Cardiac muscle cell (in vitro differentiated cells and primary cell): Measurements from ENCODE around the gene ATG14. TPM values are rescaled to one million over a fixed set of nuclear protein-coding genes. Genes with fewer than 3 reads are reported as not detected.

Source experiments
- DNase-seq, 2 donors: peaks; one replicate each; pipeline versions ENCODE4 v3.0.0 to v3.0.0-alpha.2; 2010 to 2017; ENCODE audit warnings: low read depth in 1 of 2, low spot score in 1 of 2
- H3K27ac ChIP-seq: fragments of 200-600 bp; sonication (generic); 2 replicates; pipeline ENCODE4 v1.5.1; 2016
- H3K27me3 ChIP-seq: fragments of 200-600 bp; sonication (generic); 2 replicates; pipeline ENCODE4 v1.6.0; 2016; ENCODE audit warnings: control low read depth
- H3K36me3 ChIP-seq: fragments of 200-600 bp; sonication (generic); 2 replicates; pipeline ENCODE4 v1.5.1; 2016; ENCODE audit warnings: control low read depth
- H3K4me1 ChIP-seq: fragments of 200-600 bp; sonication (generic); 2 replicates; pipeline ENCODE4 v1.8.1; 2017; ENCODE audit warnings: low read depth, mild to moderate bottlenecking, mixed run types
- H3K4me3 ChIP-seq: fragments of 200-600 bp; sonication (generic); 2 replicates; pipeline ENCODE4 v1.5.1; 2016; ENCODE audit warnings: mild to moderate bottlenecking
- H3K9me3 ChIP-seq: fragments of 200-600 bp; sonication (generic); 2 replicates; pipeline ENCODE4 v1.5.1; 2017; ENCODE audit warnings: low read depth, mild to moderate bottlenecking, control low read depth
- CTCF ChIP-seq: IDR thresholded peaks from 2 replicates; pipeline ENCODE4 v1.5.1; 2012; ENCODE audit warnings: low read depth, mild to moderate bottlenecking, low read length
- polyA plus RNA-seq: library from polyadenylated mRNA; unstranded; fragments of >200 nt; fragmentation: Nextera tagmentation; extraction: Ambion mirVana; gene quantifications from 2 replicates; pipeline ENCODE4 v1.2.1, GENCODE V29; 2016
- total RNA-seq: library from RNA; depleted of rRNA; stranded (reverse); fragments of >200 nt; gene quantifications from 2 replicates; pipeline ENCODE4 v1.2.3, GENCODE V29; 2016

Gene ATG14
- total and polyA plus RNA-seq, 2 experiments from 2014 or later: 2.5 to 11.7 TPM

DNA sequence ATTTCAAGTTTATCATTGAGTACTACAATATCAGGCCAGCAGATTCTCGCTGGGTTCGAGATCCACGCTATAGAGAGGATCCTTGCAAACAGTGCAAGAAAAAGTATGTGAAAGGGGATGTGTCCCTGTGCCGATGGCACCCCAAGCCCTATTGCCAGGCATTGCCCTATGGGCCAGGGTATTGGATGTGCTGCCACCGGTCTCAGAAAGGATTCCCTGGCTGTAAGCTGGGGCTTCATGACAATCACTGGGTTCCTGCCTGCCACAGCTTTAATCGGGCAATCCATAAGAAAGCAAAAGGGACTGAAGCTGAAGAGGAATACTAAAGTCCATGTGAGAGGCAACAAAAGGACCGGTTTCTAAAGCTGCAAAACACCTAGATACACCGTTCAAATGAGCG, 59.4 kb downstream of the ATG14 start:
- H3K36me3 ChIP-seq: no peaks in the 10 kb centered on the region
- TF ChIP-seq CTCF: no peak
- no peak overlapping the region for H3K4me3 ChIP-seq
- peaks cover 9% of the 10 kb centered on the region for H3K4me1 ChIP-seq
- H3K27ac ChIP-seq: no peak overlapping the region
- no peaks in the 10 kb centered on the region for H3K9me3 ChIP-seq
- DNase-seq: no peak
- H3K27me3 ChIP-seq: no peaks in the 10 kb centered on the region

- Histone ChIP-seq H3K27me3 (no peaks in the 10 kb centered on the region), H3K4me1 (peaks cover 9% of the 10 kb centered on the region), H3K36me3 (no peaks in the 10 kb centered on the region), H3K9me3 (no peaks in the 10 kb centered on the region), H3K4me3 (no peak overlapping the region), H3K27ac (no peak overlapping the region)
- DNase-seq: no peak
- no peak for TF ChIP-seq CTCF
Observed at GRCh38 chr14:55351111-55351510, 60.5 kb downstream of the ATG14 start.

- H3K4me3 ChIP-seq: no peak overlapping the region
- H3K27ac ChIP-seq: no peak overlapping the region
- TF ChIP-seq CTCF: no peak
- no peaks in the 10 kb centered on the region for H3K36me3 ChIP-seq
- peaks cover 9% of the 10 kb centered on the region for H3K4me1 ChIP-seq
- H3K9me3 ChIP-seq: no peaks in the 10 kb centered on the region
- no peaks in the 10 kb centered on the region for H3K27me3 ChIP-seq
- no peak for DNase-seq
Observed at GRCh38 chr14:55350461-55350860, 61.2 kb downstream of the ATG14 start.

DNA sequence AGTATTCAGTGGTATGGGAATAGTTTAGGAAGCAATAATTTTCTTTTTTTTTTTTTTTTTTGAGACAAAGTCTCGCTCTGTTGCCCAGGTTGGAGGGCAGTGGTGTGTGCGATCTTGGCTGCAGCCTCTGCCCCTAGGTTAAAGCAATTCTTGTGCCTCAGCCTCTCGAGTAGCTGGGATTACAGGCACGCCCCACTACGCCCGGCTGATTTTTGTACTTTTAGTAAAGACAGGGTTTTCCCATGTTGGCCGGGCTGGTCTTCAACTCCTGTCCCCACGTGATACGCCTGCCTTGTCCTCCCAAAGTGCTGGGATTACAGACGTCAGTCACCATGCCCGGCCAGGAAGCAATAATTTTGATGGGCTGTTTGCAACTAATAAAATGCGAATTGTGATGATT, 62.1 kb downstream of the ATG14 start:
- no peak for TF ChIP-seq CTCF
- Histone ChIP-seq H3K4me3 (no peak overlapping the region), H3K9me3 (no peaks in the 10 kb centered on the region), H3K36me3 (no peaks in the 10 kb centered on the region), H3K27ac (no peak overlapping the region), H3K27me3 (no peaks in the 10 kb centered on the region), H3K4me1 (peaks cover 9% of the 10 kb centered on the region)
- no peak for DNase-seq

- no peak for TF ChIP-seq CTCF
- no peaks in the 10 kb centered on the region for H3K36me3 ChIP-seq
- H3K27me3 ChIP-seq: no peaks in the 10 kb centered on the region
- peaks cover 7% of the 10 kb centered on the region for H3K4me1 ChIP-seq
- no peak overlapping the region for H3K27ac ChIP-seq
- H3K9me3 ChIP-seq: no peaks in the 10 kb centered on the region
- no peak for DNase-seq
- H3K4me3 ChIP-seq: no peak overlapping the region
Observed at GRCh38 chr14:55348766-55349453, 62.7 kb downstream of the ATG14 start.

- H3K36me3 ChIP-seq: no peaks in the 10 kb centered on the region
- TF ChIP-seq CTCF: no peak
- H3K9me3 ChIP-seq: no peaks in the 10 kb centered on the region
- H3K27ac ChIP-seq: no peak overlapping the region
- H3K4me1 ChIP-seq: peaks cover 10% of the 10 kb centered on the region
- DNase-seq: no peak
- no peak overlapping the region for H3K4me3 ChIP-seq
- no peaks in the 10 kb centered on the region for H3K27me3 ChIP-seq
Observed at GRCh38 chr14:55347748-55348147, 63.9 kb downstream of the ATG14 start.
